OCI-LY7 (cell line): ENCODE measurements around the gene LCN12. TPM values are rescaled to one million over a fixed set of nuclear protein-coding genes. Genes with fewer than 3 reads are reported as not detected.
A peak's percentile ranks its signal among the peaks of the same experiment; 100 is the strongest.

Experiments used
- Bru-seq: library from RNA; stranded (reverse); fragments of 400-500 nt; gene quantifications from one replicate; lab custom pipeline; 2021; lab: Mats Ljungman, UMichigan
- BruChase-seq, 2 experiments: library from RNA; stranded (reverse); fragments of 400-500 nt; gene quantifications; one replicate each; lab custom pipeline; 2021; lab: Mats Ljungman, UMichigan
- BruUV-seq: library from RNA; stranded (reverse); fragments of 400-500 nt; replicated peaks from 2 replicates; lab custom pipeline; 2021; lab: Mats Ljungman, UMichigan
- CTCF ChIA-PET: fragments of 300-600 bp; sonication (Branson Sonifier 250); formaldehyde crosslinking; loops from one replicate; lab custom pipeline; 2022; ENCODE audit warnings: antibody characterized with exemption; ENCODE audit not compliant: unreplicated experiment; lab: Charles Lee
- POLR2A ChIA-PET: fragments of 300-600 bp; sonication (Branson Sonifier 250); formaldehyde crosslinking; loops from one replicate; lab custom pipeline; 2022; ENCODE audit warnings: antibody characterized with exemption; lab: Charles Lee
- DNase-seq: peaks from one replicate; pipeline ENCODE4 v3.0.0-alpha.2; 2015; ENCODE audit warnings: low spot score
- H2AFZ ChIP-seq: fragments of 200-600 bp; sonication (generic), shearing (Covaris generic); 2 replicates; pipeline ENCODE4 v1.6.1; 2014; ENCODE audit warnings: mild to moderate bottlenecking, antibody characterized with exemption, low read length, moderate library complexity
- H3K27ac ChIP-seq: fragments of 200-600 bp; sonication (generic); 2 replicates; pipeline ENCODE4 v1.5.1; 2014; ENCODE audit warnings: mixed run types, low read depth, mild to moderate bottlenecking, moderate library complexity, low read length, inconsistent platforms; ENCODE audit not compliant: poor library complexity, severe bottlenecking
- H3K36me3 ChIP-seq: fragments of 200-600 bp; sonication (generic); 2 replicates; pipeline ENCODE4 v1.6.1; 2014; ENCODE audit warnings: mild to moderate bottlenecking, antibody characterized with exemption, low read length, moderate library complexity, mixed read lengths; ENCODE audit not compliant: insufficient read depth
- H3K4me1 ChIP-seq: fragments of 200-600 bp; sonication (generic); 2 replicates; pipeline ENCODE4 v1.5.1; 2014; ENCODE audit warnings: mild to moderate bottlenecking, low read length; ENCODE audit not compliant: insufficient read depth, poor library complexity, severe bottlenecking
- H3K4me2 ChIP-seq: fragments of 200-600 bp; sonication (generic); 2 replicates; pipeline ENCODE4 v1.6.1; 2014; ENCODE audit warnings: mild to moderate bottlenecking, low read length
- H3K4me3 ChIP-seq: fragments of 200-600 bp; sonication (generic); 2 replicates; pipeline ENCODE4 v1.5.1; 2014; ENCODE audit warnings: mild to moderate bottlenecking, low read depth, low read length; ENCODE audit not compliant: poor library complexity, severe bottlenecking
- H3K79me2 ChIP-seq: fragments of 200-600 bp; sonication (generic); 2 replicates; pipeline ENCODE4 v1.6.1; 2016; ENCODE audit warnings: low read depth, mild to moderate bottlenecking, low read length, moderate library complexity, mixed read lengths; ENCODE audit not compliant: insufficient read depth
- H3K9me2 ChIP-seq: fragments of 200-600 bp; sonication (generic); 2 replicates; pipeline ENCODE4 v1.6.1; 2016; ENCODE audit warnings: mild to moderate bottlenecking, low read length, mixed read lengths; ENCODE audit not compliant: insufficient read depth
- H3K9me3 ChIP-seq: fragments of 200-600 bp; sonication (generic); 2 replicates; pipeline ENCODE4 v1.6.1; 2014; ENCODE audit warnings: mild to moderate bottlenecking, mixed run types, low read length, mixed read lengths
- H4K20me1 ChIP-seq: fragments of 200-600 bp; sonication (generic); 2 replicates; pipeline ENCODE4 v1.6.1; 2014; ENCODE audit warnings: mild to moderate bottlenecking, antibody characterized with exemption, low read length, moderate library complexity, mixed read lengths; ENCODE audit not compliant: insufficient read depth
- CTCF ChIP-seq: fragments of 200-600 bp; sonication (generic); conservative IDR thresholded peaks from 2 replicates; pipeline ENCODE4 v1.5.1; 2014; ENCODE audit warnings: mild to moderate bottlenecking, antibody characterized with exemption, low read length, moderate library complexity, mixed read lengths
- EZH2phosphoT487 ChIP-seq: fragments of 200-600 bp; sonication (generic); IDR thresholded peaks from 2 replicates; pipeline ENCODE4 v1.6.1; 2018; ENCODE audit warnings: low read depth, borderline replicate concordance, mild to moderate bottlenecking, mixed run types, antibody characterized with exemption, low read length, moderate library complexity, mixed read lengths
- intact Hi-C: fragments of 100-400 bp; cut with micrococcal nuclease; formaldehyde crosslinking; loops from one replicate; pipeline ENCODE4 v1.10.0; 2022; ENCODE audit not compliant: unreplicated experiment
- long read RNA-seq: library from polyadenylated mRNA; stranded (forward); transcript quantifications from one replicate; pipeline ENCODE4 v2.0.0, GENCODE V29; 2022
- total RNA-seq, 2 experiments: library from RNA; depleted of rRNA in 1 of 2; stranded (reverse); fragments of >200 nt in 1 of 2; shearing (Covaris generic) in 1 of 2; gene quantifications; 2 replicates each; pipeline ENCODE4 v1.2.3, GENCODE V29; 2014 to 2022

Gene LCN12, protein sequence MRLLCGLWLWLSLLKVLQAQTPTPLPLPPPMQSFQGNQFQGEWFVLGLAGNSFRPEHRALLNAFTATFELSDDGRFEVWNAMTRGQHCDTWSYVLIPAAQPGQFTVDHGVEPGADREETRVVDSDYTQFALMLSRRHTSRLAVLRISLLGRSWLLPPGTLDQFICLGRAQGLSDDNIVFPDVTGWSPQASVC
- 0.95 and 6.5 TPM in 2 replicates for total RNA-seq (2014; rRNA removed; shearing (Covaris generic))
- total RNA-seq (2022), result 3.5 and 3.7 TPM in 2 replicates
- not detected for Bru-seq, nascent RNA
- BruChase-seq, experiment 1, labeled RNA remaining after a 6-hour chase, result percentile 25 among the genes with signal in this experiment
- percentile 16 among the genes with signal in this experiment for BruChase-seq, experiment 2, labeled RNA remaining after a 2-hour chase
- long read RNA-seq, result 0 reads

GRCh38 chr9:136951541-136952320 is at the start of gene LCN12:
Gene LCN12, plus strand, starts transcription at chr9:136952273. Its CDS starts 55 bp downstream, at chr9:136952328.
- Histone ChIP-seq H4K20me1 (no peaks in the 10 kb centered on the region), H3K9me2 (no peaks in the 10 kb centered on the region), H3K4me1 (peaks cover 22% of the 10 kb centered on the region), H3K9me3 (no peaks in the 10 kb centered on the region), H3K27ac (no peak within 1 kb of the TSS), H3K79me2 (no peaks in the 10 kb centered on the region), H2AFZ (no peak within 1 kb of the TSS), H3K4me3 (no peak within 1 kb of the TSS), H3K36me3 (no peaks in the 10 kb centered on the region), H3K4me2 (no peak within 1 kb of the TSS)
- ChIA-PET POLR2A (interaction anchor here (0.6 kb wide), 1 partner anchor 144 kb away, joined by 3 read pairs; no protein-coding TSS in a partner anchor), CTCF (interaction anchor here (0.6 kb wide), 1 partner anchor 44 kb away, joined by 3 read pairs; the partner anchor contains the start of gene CLIC3)
- no peak for DNase-seq
- BruUV-seq, result no TSS peak
- intact Hi-C loops, result no loop called here
- TF ChIP-seq EZH2phosphoT487 (no peak), CTCF (no peak)

DNA sequence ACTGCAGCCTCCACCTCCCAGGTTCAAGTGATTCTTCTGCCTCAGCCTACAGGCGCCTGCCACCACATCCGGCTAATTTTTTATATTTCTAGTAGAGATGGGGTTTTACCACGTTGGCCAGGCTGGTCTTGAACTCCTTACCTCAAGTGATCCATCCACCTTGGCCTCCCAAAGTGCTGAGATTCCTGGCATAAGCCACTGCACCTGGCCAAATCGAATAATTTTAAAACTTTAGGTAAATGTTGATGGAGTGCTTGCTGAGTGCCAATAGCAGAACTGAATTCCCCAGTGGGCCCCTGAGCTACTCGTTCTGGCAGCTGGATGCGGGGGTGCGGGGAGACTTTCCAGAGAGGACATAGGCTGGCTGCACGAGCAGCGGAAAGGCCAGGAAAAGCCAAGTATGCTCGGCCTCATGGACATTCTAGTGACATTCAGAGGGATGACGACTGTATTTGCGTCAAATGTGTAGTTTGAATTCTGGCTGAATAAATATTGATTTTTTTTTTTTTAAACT is 49.0 kb upstream of the LCN12 start:
- Histone ChIP-seq H3K9me3 (no peaks in the 10 kb centered on the region), H3K4me3 (no peak overlapping the region), H3K9me2 (no peaks in the 10 kb centered on the region), H4K20me1 (no peaks in the 10 kb centered on the region), H3K79me2 (no peaks in the 10 kb centered on the region), H3K27ac (no peak overlapping the region), H3K4me1 (no peaks in the 10 kb centered on the region), H2AFZ (no peak overlapping the region), H3K4me2 (no peak overlapping the region), H3K36me3 (peaks cover 96% of the 10 kb centered on the region)
- TF ChIP-seq CTCF (no peak), EZH2phosphoT487 (no peak)
- ChIA-PET CTCF (no interaction called here), POLR2A (no interaction called here)
- intact Hi-C loops, result no loop called here
- no peak for DNase-seq
- BruUV-seq, result no TSS peak
